GOT3 (cell line): ENCODE measurements around the gene DYNC1I1.

ENCODE experiments used
- DNase-seq: peaks from one replicate; lab custom pipeline; 2025; ENCODE audit warnings: mixed read lengths; lab: John Stamatoyannopoulos, UW

DYNC1I1 gene

GRCh38 chr7:95861041-95861440, 88.7 kb downstream of the DYNC1I1 start:
- no peak for DNase-seq

- DNase-seq = no peak
These were observed 91.3 kb downstream of the DYNC1I1 start for GRCh38 chr7:95863623-95864022.

GRCh38 chr7:95865716-95866371, 93.5 kb downstream of the DYNC1I1 start:
- no peak for DNase-seq

- DNase-seq = no peak
These were observed 95.0 kb downstream of the DYNC1I1 start for GRCh38 chr7:95867309-95867708.

- no peak for DNase-seq
These were observed 98.9 kb downstream of the DYNC1I1 start for GRCh38 chr7:95871075-95871848.

- DNase-seq = no peak
These were observed 99.5 kb downstream of the DYNC1I1 start for GRCh38 chr7:95871896-95872295.

- DNase-seq = no peak
These were observed 101.8 kb downstream of the DYNC1I1 start for GRCh38 chr7:95874129-95874528.

GRCh38 chr7:95874541-95875265, 102.3 kb downstream of the DYNC1I1 start:
- no peak for DNase-seq

GRCh38 chr7:95875519-95875918, 103.2 kb downstream of the DYNC1I1 start:
- DNase-seq = no peak

- no peak for DNase-seq
These were observed 106.3 kb downstream of the DYNC1I1 start for GRCh38 chr7:95878677-95879076.

- no peak for DNase-seq
These were observed 109.2 kb downstream of the DYNC1I1 start for GRCh38 chr7:95881597-95881996.

GRCh38 chr7:95883217-95883616, 110.9 kb downstream of the DYNC1I1 start:
- no peak for DNase-seq

GRCh38 chr7:95886501-95887090, 114.2 kb downstream of the DYNC1I1 start:
- no peak for DNase-seq

GRCh38 chr7:95893484-95893883, 121.1 kb downstream of the DYNC1I1 start:
- DNase-seq = no peak

GRCh38 chr7:95897557-95898251, 125.3 kb downstream of the DYNC1I1 start:
- no peak for DNase-seq

GRCh38 chr7:95899919-95900513, 127.7 kb downstream of the DYNC1I1 start:
- DNase-seq = no peak

- DNase-seq = no peak
These were observed 128.7 kb downstream of the DYNC1I1 start for GRCh38 chr7:95901006-95901405.

GRCh38 chr7:95904099-95904498, 131.7 kb downstream of the DYNC1I1 start:
- no peak for DNase-seq

- DNase-seq = no peak
These were observed 132.8 kb downstream of the DYNC1I1 start for GRCh38 chr7:95905167-95905566.

GRCh38 chr7:95906851-95907250, 134.5 kb downstream of the DYNC1I1 start:
- no peak for DNase-seq

- DNase-seq = no peak
These were observed 135.0 kb downstream of the DYNC1I1 start for GRCh38 chr7:95907337-95907736.
